22Rv1 (cell line): ENCODE results near the gene MAN1A1.

Experiments
- CTCF ChIP-seq: fragments of 450-650 bp; IDR thresholded peaks from 2 replicates; pipeline ENCODE4 v1.5.1; 2017; ENCODE audit warnings: mild to moderate bottlenecking
- ZFX ChIP-seq: fragments of 450-650 bp; IDR thresholded peaks from 2 replicates; pipeline ENCODE4 v1.6.1; 2017; ENCODE audit warnings: antibody characterized with exemption, borderline replicate concordance

- no peak for TF ChIP-seq CTCF
- TF ChIP-seq ZFX = no peak
Measured at GRCh38 chr6:119193707-119194106, 155.9 kb downstream of the MAN1A1 start.
